Body of pancreas (tissue), 4 donors: Measurements from ENCODE around the gene OR10A6. TPM values are rescaled to one million over a fixed set of nuclear protein-coding genes. Genes with fewer than 3 reads are reported as not detected.
A peak's percentile ranks its signal among the peaks of the same experiment; 100 is the strongest.

ENCODE experiments used
- ATAC-seq: fragments of 150-250 bp; one replicate; pipeline ENCODE4 v1.9.1; 2016
- DNase-seq, 4 donors: peaks; one replicate each; pipeline ENCODE4 v3.0.0-alpha.2; 2019
- H3K27ac ChIP-seq, 4 donors: fragments of 200-600 bp; sonication (generic); 1 replicate in 3 of 4; 2 replicates in 1 of 4; pipeline versions ENCODE4 v1.5.1 to v1.6.1; 2016 to 2019; ENCODE audit warnings: mild to moderate bottlenecking in 1 of 4, mixed read lengths in 1 of 4, moderate library complexity in 1 of 4
- H3K27me3 ChIP-seq, 2 donors: fragments of 200-600 bp; sonication (generic); one replicate each; pipeline ENCODE4 v1.6.0; 2016; ENCODE audit warnings: mild to moderate bottlenecking in 1 of 2
- H3K36me3 ChIP-seq, 2 donors: fragments of 200-600 bp; sonication (generic); replicated peaks in 1 of 2; 2 replicates each; pipeline ENCODE4 v1.5.1; 2016; ENCODE audit warnings: low read depth in 2 of 2; ENCODE audit not compliant: insufficient read depth in 1 of 2
- H3K4me1 ChIP-seq: fragments of 200-600 bp; sonication (generic); one replicate; pipeline ENCODE4 v1.6.0; 2016
- H3K4me3 ChIP-seq, 2 donors: fragments of 200-600 bp; sonication (generic); 1 replicate in 1 of 2; 2 replicates in 1 of 2; pipeline ENCODE4 v1.5.1; 2016 to 2019
- H3K9me3 ChIP-seq, 3 donors: fragments of 200-600 bp; sonication (generic); 1 replicate in 2 of 3; 2 replicates in 1 of 3; pipeline ENCODE4 v1.5.1; 2016
- CTCF ChIP-seq, 7 experiments: fragments of 450-650 bp in 4 of 7; fragments of 200-600 bp in 3 of 7; sonication (generic) in 3 of 7; IDR thresholded peaks; one replicate each; pipeline ENCODE4 v1.5.1; 2016 to 2019; ENCODE audit warnings: antibody characterized with exemption in 7 of 7
- POLR2A ChIP-seq, 3 donors: fragments of 450-650 bp; IDR thresholded peaks; one replicate each; pipeline ENCODE4 v1.6.1; 2016; ENCODE audit warnings: antibody characterized with exemption in 3 of 3, mild to moderate bottlenecking in 2 of 3
- WGBS, 2 donors: methylation state at CpG; one replicate each; pipeline ENCODE4 v1.1.5; 2017; 5-methylcytosine and 5-hydroxymethylcytosine counted together
- intact Hi-C: fragments of 100-400 bp; cut with DNase I; formaldehyde crosslinking; loops from one replicate; pipeline ENCODE4 v1.15.1; 2023
- total RNA-seq, 2 donors: library from RNA; depleted of rRNA; stranded (reverse); fragments of >200 nt; gene quantifications; one replicate each; pipeline ENCODE4 v1.1.0, GENCODE V29; 2016

Gene OR10A6
- total RNA-seq, 2 donors from 2014 or later = not detected

DNA sequence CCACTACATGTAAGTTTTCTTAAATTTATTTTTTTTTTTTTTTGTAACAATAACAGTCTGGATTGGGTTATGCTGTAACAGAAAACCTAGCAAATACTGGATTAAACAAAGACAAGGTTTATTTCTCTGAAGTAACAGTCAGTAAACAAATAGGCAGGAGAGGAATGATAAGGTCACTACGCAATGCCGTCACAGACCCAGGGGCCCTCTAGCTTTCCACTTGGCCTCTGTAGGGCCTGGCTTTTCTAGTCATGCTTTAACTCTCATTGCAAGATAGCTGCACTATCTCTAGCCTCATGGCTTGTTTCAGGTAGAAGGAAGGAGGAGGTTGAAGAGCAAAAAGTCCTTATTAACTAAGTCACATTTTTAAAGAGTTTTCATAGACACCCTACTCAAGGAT is 6.5 kb downstream of the OR10A6 start:
- TF ChIP-seq CTCF (IDR thresholded peaks at IDR 0.05) (no peak), POLR2A (IDR thresholded peaks at IDR 0.05) (no peak)
- Histone ChIP-seq H3K27ac (peak overlapping the region in 2 of 4 donors; percentile 19 to 64), H3K9me3 (peaks cover 0 to 4% (median 0%) of the 10 kb centered on the region in 3 donors), H3K36me3 (no peaks in the 10 kb centered on the region), H3K4me3 (no peak overlapping the region), H3K4me1 (peaks cover 8% of the 10 kb centered on the region), H3K27me3 (no peaks in the 10 kb centered on the region)
- 9 to 12% methylated on average over 2 of the region's 2 CpGs for WGBS, 2 donors
- peak; percentile 32 to 62 (median 57) for DNase-seq
- intact Hi-C loops = no loop called here
- ATAC-seq = peak; percentile 99

- 64 to 65% methylated on average over 2 of the region's 2 CpGs for WGBS, 2 donors
- Histone ChIP-seq H3K27me3 (no peaks in the 10 kb centered on the region), H3K4me1 (no peaks in the 10 kb centered on the region), H3K9me3 (no peaks in the 10 kb centered on the region), H3K36me3 (no peaks in the 10 kb centered on the region), H3K27ac (no peak overlapping the region), H3K4me3 (no peak overlapping the region)
- DNase-seq (no peak), ATAC-seq (no peak)
- intact Hi-C loops = no loop called here
- no peak for TF ChIP-seq CTCF (IDR thresholded peaks at IDR 0.05)
- no peak for TF ChIP-seq POLR2A (IDR thresholded peaks at IDR 0.05)
Observed at GRCh38 chr11:7918141-7918540, 12.9 kb downstream of the OR10A6 start.

DNA sequence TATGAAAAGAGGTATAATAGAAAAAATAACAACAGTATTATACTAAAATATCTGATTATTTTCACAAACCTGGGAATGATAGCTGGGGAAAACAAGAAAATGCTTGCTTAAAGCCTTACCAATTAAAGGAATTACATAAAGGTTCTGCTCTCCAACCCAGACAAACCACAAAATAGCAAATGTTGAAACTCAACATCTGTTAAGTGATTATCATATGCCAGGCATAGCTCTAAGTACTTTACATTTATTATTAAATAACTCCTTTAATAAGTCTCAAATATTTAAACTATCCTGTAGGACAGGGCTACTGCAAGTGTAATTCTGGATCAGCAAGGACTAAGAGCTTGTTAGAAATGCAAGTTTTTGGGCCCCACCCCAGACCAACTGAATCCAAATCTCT is 20.1 kb downstream of the OR10A6 start:
- no peak overlapping the region for H3K27ac ChIP-seq
- H3K9me3 ChIP-seq = no peaks in the 10 kb centered on the region
- no peaks in the 10 kb centered on the region for H3K27me3 ChIP-seq
- H3K36me3 ChIP-seq = no peaks in the 10 kb centered on the region
- ATAC-seq = no peak
- intact Hi-C loops = no loop called here
- H3K4me3 ChIP-seq = no peak overlapping the region
- peaks cover 13% of the 10 kb centered on the region for H3K4me1 ChIP-seq
- TF ChIP-seq POLR2A (IDR thresholded peaks at IDR 0.05) = no peak
- no peak for TF ChIP-seq CTCF (IDR thresholded peaks at IDR 0.05)
- no peak for DNase-seq

- no peak for DNase-seq
- Histone ChIP-seq H3K27me3 (no peaks in the 10 kb centered on the region), H3K36me3 (no peaks in the 10 kb centered on the region), H3K9me3 (no peaks in the 10 kb centered on the region), H3K4me3 (no peak overlapping the region), H3K27ac (no peak overlapping the region), H3K4me1 (peaks cover 20% of the 10 kb centered on the region)
- ATAC-seq = no peak
- intact Hi-C loops = no loop called here
- WGBS, 2 donors = 14 to 26% methylated on average over 2 of the region's 2 CpGs
- TF ChIP-seq CTCF (IDR thresholded peaks at IDR 0.05) (no peak), POLR2A (IDR thresholded peaks at IDR 0.05) (no peak)
Observed at GRCh38 chr11:7910286-7910788, 20.7 kb downstream of the OR10A6 start.

- Histone ChIP-seq H3K27ac (no peak overlapping the region), H3K36me3 (no peaks in the 10 kb centered on the region), H3K4me1 (peaks cover 20% of the 10 kb centered on the region), H3K27me3 (no peaks in the 10 kb centered on the region), H3K9me3 (no peaks in the 10 kb centered on the region), H3K4me3 (no peak overlapping the region)
- DNase-seq (no peak), ATAC-seq (no peak)
- 34 to 38% methylated on average over 2 of the region's 2 CpGs for WGBS, 2 donors
- TF ChIP-seq CTCF (IDR thresholded peaks at IDR 0.05) (no peak), POLR2A (IDR thresholded peaks at IDR 0.05) (no peak)
- intact Hi-C loops = no loop called here
Observed at GRCh38 chr11:7909585-7910285, 21.3 kb downstream of the OR10A6 start.
